ENCODE results near the gene SPDYE3.
"Not testable (repeated sequence)": the region's sequence is repeated elsewhere in the genome, so short reads cannot be mapped to it uniquely, and the experiment has no call there.

SPDYE3 gene

DNA sequence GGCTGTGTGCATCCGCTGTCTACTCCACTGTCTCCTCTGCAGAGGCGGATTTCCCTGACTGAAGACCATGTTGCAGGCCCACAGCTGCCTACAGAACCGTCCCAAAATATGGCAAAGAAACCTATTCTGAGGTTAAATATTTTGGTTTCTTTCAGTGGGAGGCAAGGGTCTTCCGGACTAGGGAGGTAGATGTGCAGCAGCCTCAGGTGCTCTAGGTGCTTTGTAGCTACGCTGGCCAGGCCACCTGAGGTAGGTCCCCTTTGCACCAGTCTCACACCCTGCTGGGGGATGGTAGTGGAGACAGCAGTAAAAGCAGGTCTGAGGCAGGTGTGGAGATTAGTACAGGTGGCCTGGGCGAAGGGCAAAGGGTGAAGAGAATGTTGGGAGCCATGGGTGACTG, 42.3 kb downstream of the SPDYE3 start:
- DNase-seq (ENCODE audit: low read depth in 2 of 2), result no peak

DNA sequence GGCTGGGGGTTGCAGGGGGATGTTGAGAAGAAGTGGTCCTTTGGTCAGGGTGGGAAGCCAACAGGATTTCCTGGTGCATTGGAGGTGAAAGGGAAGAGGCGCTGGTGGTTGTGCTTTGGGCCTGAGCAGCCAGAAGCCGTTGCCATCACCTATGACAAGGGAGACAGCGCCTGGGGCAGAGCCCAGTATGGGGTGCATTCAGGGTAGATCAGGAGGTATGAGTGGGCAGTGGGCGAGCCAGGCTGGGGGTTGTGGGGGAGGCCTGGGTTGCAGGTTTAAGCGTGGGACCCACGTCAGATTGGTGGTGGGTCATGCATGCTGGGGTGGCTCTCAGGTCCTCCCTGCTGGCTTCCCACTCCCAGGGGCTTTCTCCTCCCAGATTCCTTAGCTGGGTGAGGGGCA, 44.2 kb downstream of the SPDYE3 start:
- no peak for DNase-seq (ENCODE audit: low read depth in 2 of 2)

DNA sequence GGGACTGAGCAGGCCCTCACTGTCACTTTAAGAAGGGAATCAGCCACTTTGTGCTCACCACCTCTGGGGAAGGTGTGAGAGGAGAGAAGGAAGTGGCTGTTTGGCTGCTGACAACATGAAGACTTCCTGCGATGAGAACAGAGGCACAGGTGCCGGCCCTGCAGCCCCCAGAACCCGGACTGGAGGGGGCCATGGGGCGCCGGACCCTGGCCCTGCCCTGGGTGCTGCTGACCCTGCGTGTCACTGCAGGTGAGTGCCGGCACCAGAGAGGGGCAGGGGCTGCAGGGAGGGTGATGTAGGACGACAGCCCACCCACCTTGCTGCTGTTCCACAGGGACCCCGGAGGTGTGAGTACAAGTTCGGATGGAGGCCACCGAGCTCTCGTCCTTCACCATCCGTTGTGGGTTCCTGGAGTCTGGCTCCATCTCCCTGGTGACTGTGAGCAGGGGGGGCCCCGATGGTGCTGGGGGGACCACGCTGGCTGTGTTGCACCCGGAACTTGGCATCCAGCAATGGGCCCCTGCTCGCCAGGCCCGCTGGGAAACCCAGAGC, 44.8 kb downstream of the SPDYE3 start:
- DNase-seq (ENCODE audit: low read depth in 2 of 2), result not testable (repeated sequence)

DNA sequence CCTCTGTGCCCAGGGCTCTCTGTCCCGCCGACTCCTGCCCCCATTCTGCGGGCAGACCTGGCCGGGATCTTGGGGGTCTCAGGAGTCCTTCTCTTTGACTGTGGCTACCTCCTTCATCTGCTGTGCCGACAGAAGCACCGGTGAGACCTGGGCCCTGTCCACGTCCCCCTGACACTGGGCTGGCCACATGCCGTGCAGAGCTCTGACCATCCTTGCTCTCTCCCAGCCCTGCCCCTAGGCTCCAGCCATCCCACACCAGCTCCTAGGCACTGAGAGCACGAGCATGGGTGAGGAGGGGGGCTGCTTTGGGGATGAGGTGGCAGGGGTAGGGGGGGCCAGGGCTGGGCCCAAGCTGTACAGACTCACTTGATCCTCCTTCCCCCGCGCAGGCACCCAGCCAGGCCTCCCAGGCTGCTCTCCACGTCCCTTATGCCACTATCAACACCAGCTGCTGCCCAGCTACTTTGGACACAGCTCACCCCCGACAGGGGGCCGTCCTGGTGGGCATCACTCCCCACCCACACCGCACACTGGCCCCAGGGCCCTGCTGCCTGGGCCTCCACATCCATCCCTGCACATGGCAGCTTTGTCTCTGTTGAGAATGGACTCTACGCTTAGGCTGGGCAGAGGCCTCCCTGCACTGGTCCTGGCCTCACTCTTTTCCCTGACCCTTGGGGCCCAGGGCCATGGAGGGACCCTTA, 45.6 kb downstream of the SPDYE3 start:
- DNase-seq (ENCODE audit: low read depth in 2 of 2), result no peak

DNA sequence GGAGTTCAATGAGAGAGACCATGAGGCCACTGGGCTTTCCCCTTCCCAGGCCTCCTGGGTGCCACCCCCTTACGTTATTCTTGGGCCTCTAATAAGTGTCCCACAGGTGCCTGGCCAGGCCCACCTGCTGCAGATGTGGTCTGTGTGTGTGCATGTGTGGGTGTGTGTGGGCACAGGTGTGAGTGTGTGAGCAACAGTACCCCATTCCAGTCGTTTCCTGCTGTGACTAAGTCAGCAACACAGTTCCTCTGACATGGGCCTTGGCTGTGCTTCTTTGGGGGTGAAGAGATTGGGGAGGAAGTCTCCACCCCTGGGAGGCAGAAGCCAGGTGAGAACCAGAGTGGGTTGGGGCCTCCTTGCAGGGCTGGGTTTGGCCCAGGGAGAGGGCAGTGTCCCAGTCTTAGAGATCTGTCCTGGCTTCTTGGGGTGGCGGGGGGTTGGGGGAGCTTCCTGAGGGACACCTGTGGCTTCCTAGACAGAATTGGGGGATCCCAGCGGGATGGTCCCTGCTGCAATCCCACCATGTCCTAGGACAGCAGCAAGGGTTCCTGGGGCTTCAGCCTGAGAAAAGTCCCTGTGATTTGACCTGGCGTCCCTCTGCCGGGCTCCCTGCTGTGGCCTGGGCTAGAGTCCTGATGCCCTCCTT, 46.3 kb downstream of the SPDYE3 start:
- DNase-seq (ENCODE audit: low read depth in 2 of 2), result no peak

DNA sequence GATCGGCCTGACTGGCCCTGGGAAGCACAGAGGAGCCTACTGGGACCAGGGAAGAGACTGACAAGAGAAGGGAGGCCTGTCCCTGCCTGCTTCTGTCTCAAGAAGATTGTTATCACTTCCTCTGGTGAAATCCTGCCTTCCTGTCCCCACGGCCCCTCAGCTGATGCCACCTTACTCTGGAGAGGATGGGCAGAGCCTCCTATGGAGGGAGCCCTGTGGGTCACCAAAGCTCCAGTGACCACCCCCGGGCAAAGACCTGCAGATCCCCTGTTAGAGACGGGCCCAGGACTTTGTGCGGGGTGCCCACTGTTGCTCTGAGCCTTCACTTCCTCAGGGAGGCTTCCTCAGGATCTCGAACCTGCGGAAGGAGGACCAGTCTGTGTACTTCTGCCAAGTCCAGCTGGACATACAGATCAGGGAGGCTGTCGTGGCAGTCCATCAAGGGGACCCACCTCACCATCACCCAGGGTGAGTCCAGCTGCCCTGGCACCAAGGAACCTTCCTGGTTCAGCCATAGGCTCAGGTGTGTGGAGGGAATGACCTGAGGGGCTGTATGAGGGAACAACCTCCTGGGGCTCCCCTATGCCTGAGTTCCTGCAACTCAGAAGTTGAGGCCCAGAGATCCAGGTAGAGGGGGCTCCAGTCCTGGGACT, 49.0 kb downstream of the SPDYE3 start:
- no peak for DNase-seq (ENCODE audit: low read depth in 2 of 2)

DNA sequence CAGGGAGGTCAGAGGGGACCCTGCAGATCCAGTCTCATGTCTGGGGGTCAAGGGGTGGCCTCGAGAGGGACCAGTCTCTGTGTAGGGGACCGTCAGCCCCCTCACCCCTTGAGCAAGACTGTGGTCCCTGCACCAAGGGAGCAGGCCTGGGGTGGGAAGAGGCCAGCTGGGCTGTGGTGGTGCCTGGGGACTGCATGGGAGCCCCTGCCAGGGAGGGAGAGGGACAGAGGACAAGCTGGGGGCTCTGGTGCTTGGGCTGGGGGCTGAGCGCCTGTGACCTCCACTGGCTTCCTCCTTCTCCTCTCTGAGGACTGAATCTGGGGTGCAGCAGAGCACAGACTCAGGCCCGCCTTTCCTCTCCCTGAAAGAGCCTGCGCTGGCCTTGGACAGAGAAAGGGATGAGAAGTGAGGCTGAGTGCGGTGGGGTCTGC, 49.6 kb downstream of the SPDYE3 start:
- no peak for DNase-seq (ENCODE audit: low read depth in 2 of 2)

DNA sequence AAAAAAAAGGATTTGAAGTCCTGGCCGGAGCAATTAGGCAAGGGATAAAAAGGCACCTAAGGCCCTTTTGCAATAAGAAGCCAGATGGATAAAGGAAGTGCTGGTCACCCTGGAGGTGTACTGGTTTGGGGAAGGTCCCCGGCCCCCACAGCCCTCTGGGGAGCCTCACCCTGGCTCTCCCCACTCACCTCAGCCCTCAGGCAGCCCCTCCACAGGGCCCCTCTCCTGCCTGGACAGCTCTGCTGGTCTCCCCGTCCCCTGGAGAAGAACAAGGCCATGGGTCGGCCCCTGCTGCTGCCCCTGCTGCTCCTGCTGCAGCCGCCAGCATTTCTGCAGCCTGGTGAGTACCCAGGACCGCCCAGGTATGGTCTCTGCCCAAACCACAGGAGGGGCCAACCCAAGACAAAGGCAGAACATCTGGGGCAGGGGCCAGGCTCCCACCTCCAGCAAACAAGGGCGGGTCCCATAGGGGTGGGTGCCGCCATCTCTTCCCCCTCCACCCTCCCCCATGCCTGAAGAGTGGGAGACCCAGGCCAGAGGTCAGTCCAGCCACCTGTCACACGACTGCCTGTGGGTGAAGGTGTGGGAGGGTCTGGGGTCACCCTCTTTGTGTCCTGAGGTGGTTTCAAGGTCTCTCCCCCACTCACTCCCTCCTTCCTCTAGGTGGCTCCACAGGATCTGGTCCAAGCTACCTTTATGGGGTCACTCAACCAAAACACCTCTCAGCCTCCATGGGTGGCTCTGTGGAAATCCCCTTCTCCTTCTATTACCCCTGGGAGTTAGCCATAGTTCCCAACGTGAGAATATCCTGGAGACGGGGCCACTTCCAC, 50.7 kb downstream of the SPDYE3 start, which contains the start of gene PILRB:
Gene PILRB (plus strand): TSS at position 91 of the 830 bp plus-strand sequence. CDS start 186 bp downstream, at position 277.
- DNase-seq (ENCODE audit: low read depth in 2 of 2), result no peak

DNA sequence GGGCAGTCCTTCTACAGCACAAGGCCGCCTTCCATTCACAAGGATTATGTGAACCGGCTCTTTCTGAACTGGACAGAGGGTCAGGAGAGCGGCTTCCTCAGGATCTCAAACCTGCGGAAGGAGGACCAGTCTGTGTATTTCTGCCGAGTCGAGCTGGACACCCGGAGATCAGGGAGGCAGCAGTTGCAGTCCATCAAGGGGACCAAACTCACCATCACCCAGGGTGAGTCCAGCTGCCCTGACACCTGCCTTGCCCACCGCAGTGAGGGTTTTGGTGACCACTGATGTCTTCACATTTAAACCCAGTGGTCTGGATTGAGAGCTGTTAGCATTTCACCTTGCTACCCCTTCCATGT, 51.3 kb downstream of the SPDYE3 start:
- no peak for DNase-seq (ENCODE audit: low read depth in 2 of 2)

DNA sequence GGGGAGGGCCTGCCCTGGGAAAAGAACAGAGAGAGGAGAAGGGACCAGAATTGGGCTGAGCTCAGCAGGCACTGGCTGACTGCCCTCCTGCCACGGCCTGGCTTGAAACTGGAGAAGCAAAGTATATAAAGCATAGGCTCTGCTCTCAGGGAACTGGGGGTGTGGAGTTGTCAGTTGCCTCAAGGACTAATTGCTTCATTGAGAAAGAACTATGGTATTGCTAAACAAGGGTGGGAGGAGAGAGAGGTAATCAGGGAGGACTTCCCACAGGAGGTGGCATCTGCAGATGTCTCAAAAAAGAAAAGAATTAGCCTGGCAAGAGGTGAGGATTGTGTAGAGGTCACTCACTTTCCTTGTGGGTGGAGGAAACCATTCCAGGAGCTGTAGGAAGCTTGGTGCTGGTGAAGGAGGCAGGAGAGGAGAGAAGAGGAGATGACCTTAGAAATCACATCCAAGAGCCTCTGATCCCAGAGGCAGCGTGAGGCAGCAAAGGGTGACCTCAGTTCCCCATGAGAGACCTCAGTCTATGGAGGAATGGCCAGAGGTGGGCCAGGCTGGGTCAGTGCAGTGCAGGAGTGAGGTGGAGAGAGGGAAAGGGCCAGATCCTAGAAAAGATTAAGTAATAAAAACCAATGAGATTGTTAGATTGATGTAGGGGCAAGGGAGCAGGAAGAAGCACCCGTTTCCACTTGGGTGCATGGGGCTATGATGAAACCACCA, 52.8 kb downstream of the SPDYE3 start:
- no peak for DNase-seq (ENCODE audit: low read depth in 2 of 2)

DNA sequence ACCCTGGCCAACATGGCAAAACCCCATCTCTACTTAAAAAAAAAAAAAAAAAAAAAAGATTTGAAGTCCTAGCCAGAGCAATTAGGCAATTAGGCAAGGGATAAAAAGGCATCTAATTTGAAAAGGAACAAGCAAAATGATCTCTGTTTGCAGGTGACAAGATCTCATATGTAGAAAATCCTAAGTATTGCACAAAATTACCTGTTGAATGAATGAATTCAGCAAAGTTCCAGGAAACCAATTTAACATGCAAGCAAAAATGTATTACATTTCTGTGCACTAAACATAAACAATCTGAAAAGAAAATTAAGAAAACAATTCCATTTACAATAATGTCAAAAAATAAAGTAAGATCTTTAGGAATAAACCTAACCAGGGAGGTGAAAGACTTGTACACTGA, 55.6 kb downstream of the SPDYE3 start:
- DNase-seq (ENCODE audit: low read depth in 2 of 2), result no peak

DNA sequence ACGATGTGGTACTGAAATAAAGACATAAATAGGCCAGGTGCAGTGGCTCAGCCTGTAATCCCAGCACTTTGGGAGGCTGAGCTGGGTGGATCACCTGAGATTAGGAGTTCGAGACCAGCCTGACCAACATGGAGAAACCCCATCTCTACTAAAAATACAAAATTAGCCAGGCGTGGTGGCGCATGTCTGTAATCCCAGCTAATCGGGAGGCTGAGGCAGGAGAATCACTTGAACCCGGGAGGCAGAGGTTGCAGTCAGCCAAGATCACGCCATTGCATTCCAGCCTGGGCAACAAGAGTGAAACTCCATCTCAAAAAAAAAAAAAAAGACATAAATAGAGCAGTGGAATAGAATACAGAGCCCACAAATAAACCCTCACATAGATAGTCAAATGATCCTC, 56.3 kb downstream of the SPDYE3 start:
- not testable (repeated sequence) for DNase-seq (ENCODE audit: low read depth in 2 of 2)

DNA sequence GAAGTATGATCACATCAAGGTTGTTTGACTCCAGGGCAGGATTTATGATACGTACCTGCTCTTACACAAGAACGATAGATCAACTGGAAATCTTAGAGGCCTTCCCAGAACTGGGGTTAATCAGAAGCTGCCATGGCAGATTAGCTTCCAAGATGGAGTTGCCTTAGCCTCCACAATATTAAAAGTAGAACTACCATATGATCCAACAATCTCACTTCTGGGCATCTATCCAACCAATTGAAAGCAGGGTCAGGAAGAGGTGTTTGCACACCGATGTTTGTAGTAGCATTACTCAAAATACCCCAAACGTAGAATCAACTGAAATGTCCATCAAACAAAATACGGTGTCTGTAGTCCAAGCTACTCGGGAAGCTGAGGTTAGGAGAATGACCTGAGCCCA, 57.0 kb downstream of the SPDYE3 start:
- DNase-seq (ENCODE audit: low read depth in 2 of 2), result no peak

DNA sequence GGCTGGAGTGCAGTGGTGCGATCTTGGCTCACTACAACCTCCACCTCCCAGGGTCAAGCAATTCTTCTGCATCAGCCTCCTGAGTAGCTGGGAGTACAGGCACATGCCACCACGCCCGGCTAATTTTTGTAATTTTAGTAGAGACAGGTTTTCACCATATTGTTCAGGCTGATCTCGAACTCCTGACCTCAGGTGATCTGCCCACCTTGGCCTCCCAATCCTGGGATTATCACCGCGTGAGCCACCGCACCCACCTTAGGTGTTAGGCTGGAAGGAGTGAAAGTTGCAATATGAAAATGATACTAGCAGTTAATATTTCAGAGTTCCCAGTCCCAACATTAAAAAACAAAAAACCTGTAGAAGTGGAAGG, 58.5 kb downstream of the SPDYE3 start:
- DNase-seq (ENCODE audit: low read depth in 2 of 2), result not testable (repeated sequence)

DNA sequence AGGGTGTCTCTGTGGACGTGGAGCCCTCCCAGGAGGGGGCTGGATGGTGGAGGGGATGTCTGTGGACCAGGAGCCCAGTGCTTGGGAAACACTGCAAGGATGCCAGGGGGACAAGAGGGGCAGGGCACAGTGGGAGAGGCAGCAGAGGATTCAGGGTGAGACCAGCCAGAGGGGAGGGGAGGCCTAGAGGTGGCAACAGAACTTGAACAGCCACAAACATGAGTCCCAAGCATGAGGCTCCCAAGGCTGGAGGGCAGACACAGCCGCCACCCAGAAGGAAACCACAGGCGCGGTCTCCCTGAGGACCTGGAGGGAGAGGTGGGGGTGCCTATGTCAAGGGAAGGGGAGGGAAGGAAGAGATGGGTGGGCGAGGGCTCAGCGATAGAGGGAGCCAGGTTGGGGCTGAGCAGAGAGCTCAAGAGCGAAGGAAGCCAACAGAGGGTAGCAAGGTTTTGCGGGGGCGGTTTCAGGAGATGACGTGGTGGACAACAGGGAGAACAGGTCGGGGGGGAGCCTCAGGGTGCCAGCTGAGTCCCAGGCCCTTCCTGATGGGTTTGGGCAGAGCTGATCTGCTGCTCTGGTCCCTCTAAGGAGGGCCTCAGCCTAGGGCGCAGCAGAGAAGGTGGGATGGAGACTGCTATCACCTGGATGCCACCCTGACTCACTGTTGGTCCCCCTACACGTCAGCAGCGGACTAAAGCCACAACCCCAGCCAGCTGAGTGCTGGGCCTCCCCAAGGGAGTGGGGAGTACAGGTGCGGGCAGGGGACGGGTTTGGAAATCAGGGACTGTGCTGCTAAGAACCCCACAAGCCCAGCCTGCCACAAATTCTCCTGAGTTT, 59.1 kb downstream of the SPDYE3 start:
- no peak for DNase-seq (ENCODE audit: low read depth in 2 of 2)

DNA sequence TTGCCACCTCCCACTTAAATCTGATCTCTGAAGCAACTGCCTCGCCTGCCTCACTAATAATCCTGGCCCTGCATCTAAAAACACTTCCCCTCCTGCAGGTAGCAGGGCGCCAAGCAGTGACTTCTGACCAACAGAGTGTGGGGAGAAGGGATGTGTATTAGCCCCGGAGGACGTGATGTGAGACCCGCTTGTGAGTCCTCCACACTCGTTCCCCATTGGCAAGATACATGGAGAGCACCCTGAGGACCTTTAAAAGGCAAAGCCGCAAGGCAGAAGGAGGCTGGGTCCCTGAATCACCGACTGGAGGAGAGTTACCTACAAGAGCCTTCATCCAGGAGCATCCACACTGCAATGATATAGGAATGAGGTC, 59.7 kb downstream of the SPDYE3 start:
- DNase-seq (ENCODE audit: low read depth in 2 of 2), result no peak

DNA sequence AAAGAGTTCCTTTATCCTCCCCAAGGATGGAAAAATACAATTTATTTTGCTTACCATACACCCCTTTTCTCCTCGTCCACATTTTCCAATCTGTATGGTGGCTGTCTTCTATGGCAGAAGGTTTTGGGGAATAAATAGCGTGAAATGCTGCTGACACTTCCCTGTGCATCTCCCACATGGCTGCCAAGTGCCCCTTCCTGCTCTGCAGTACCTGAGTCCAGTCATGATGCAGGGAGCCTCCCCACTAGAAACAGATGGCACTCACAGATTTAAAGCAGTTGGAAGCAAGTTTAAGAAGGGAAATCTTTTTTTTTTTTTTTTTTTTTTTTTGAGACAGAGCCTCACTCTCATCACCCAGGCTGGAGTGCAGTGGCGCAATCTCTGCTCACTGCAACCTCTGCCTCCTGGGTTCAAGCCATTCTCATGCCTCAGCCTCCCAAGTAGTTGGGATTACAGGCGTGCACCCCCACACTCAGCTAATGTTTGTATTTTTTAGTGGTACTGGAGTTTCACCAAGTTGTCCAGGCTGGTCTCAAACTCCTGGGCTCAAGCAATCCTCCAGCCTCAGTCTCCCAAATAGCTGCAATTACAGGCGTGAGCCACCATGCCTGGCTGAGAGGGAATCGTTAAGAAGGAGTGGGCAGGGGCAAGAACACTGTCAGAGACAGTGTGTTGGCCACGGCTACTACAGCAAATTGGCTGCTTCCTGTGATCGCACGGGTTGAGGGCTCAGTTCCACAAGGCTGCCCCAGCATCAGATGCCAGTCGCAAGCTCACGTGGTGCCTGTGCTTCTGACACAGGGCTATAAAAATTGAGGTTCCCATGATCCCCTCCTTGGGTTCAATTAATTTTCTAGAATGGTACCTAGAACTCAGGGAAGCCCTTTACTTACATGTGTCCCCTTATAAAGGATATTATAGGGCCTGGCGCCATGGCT, 60.4 kb downstream of the SPDYE3 start:
- no peak for DNase-seq (ENCODE audit: low read depth in 2 of 2)

DNA sequence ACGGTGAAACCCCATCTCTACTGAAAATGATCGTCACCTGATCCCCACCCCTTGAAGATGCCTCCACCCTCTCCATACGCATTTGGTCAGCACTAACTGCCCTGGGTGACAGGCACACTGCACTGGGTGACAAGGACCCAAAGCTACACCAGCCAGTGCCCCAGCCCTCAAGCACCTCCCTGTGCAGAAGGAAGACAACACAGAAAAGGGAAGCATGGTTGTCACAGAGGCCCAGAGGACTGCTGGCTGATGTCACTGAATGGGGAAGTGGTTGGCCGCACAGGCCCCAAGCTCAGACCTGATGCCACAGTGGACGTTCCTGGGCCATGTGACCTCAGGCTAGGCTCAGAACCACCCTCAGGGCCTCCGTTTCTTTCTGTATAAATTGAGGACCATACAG, 61.6 kb downstream of the SPDYE3 start:
- DNase-seq (ENCODE audit: low read depth in 2 of 2), result no peak

DNA sequence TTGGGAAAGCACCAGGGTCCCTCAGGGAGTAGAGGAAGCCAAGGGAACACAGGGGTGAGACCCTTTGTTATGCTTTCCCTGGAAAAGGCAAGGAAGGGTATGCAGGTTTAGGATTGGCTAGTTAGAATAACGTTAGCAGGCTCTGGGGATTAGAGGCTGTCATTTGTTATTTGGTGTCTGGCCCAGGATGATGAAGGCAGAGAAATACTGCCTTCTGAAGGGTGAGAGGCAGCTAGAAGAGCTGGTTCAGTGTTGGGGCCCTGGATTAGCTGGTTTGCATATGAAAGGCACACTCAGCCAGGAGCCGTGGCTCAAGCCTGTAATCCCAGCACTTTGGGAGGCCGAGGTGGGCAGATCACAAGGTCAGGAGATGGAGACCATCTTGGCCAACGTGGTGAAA, 62.8 kb downstream of the SPDYE3 start:
- DNase-seq (ENCODE audit: low read depth in 2 of 2), result no peak

Measured in fibroblast of skin of left biceps (primary cell).